SK-N-SH treated with all-trans-retinoic acid at 6 μM for 48 hours (cell line): ENCODE measurements around the gene ANAPC2.

Experiments used
- GLIS3 ChIP-seq: fragments of 250-450 bp; sonication (Bioruptor Pico); IDR thresholded peaks from 2 replicates; pipeline ENCODE4 v1.5.0; 2020; ENCODE audit warnings: mild to moderate bottlenecking, moderate library complexity
- ZFP3 ChIP-seq: fragments of 250-450 bp; sonication (Bioruptor Pico); IDR thresholded peaks from 2 replicates; pipeline ENCODE4 v1.5.0; 2020; ENCODE audit warnings: mild to moderate bottlenecking, moderate library complexity

- TF ChIP-seq GLIS3 (CRISPR knock-in tag), result no peak
- TF ChIP-seq ZFP3 (CRISPR knock-in tag), result no peak
Measured at GRCh38 chr9:137193771-137194170, 5.4 kb upstream of the ANAPC2 start.
